SK-N-SH treated with all-trans-retinoic acid at 6 μM for 48 hours (cell line): ENCODE data around the gene TSHZ1.

Experiments used
- ARNTL ChIP-seq: fragments of 450-650 bp; formaldehyde crosslinking; IDR thresholded peaks from 2 replicates; pipeline ENCODE4 v1.5.0; 2020; ENCODE audit warnings: low read depth, mild to moderate bottlenecking, moderate library complexity, borderline replicate concordance
- CSDC2 ChIP-seq: fragments of 250-450 bp; sonication (Bioruptor Pico); IDR thresholded peaks from 2 replicates; pipeline ENCODE4 v1.5.0; 2020; ENCODE audit warnings: mild to moderate bottlenecking, moderate library complexity
- GLIS3 ChIP-seq: fragments of 250-450 bp; sonication (Bioruptor Pico); IDR thresholded peaks from 2 replicates; pipeline ENCODE4 v1.5.0; 2020; ENCODE audit warnings: mild to moderate bottlenecking, moderate library complexity
- OSR1 ChIP-seq: fragments of 250-450 bp; sonication (Bioruptor Pico); IDR thresholded peaks from 2 replicates; pipeline ENCODE4 v1.8.0; 2022; ENCODE audit warnings: moderate library complexity, mild to moderate bottlenecking, inconsistent platforms
- RARB ChIP-seq: fragments of 250-450 bp; sonication (Bioruptor Pico); IDR thresholded peaks from 2 replicates; pipeline ENCODE4 v1.8.0; 2021; ENCODE audit warnings: mild to moderate bottlenecking, moderate library complexity
- ZFP3 ChIP-seq: fragments of 250-450 bp; sonication (Bioruptor Pico); IDR thresholded peaks from 2 replicates; pipeline ENCODE4 v1.5.0; 2020; ENCODE audit warnings: mild to moderate bottlenecking, moderate library complexity
- ZFP30 ChIP-seq: fragments of 450-650 bp; formaldehyde crosslinking; IDR thresholded peaks from 2 replicates; pipeline ENCODE4 v1.5.0; 2022; ENCODE audit warnings: mild to moderate bottlenecking, moderate library complexity
- ZNF565 ChIP-seq: fragments of 450-650 bp; formaldehyde crosslinking; conservative IDR thresholded peaks from 2 replicates; pipeline ENCODE4 v1.5.0; 2020; ENCODE audit warnings: low read depth, mild to moderate bottlenecking, moderate library complexity
- ZNF70 ChIP-seq: fragments of 450-650 bp; formaldehyde crosslinking; IDR thresholded peaks from 2 replicates; pipeline ENCODE4 v1.5.0; 2020; ENCODE audit warnings: mild to moderate bottlenecking, moderate library complexity
- TF ChIP-seq, protein P1 (sequence below): fragments of 250-450 bp; sonication (Bioruptor Pico); IDR thresholded peaks from 2 replicates; pipeline ENCODE4 v1.5.1; 2021; ENCODE audit warnings: mild to moderate bottlenecking, moderate library complexity
- TF ChIP-seq, protein P2 (sequence below): fragments of 250-450 bp; sonication (Bioruptor Pico); IDR thresholded peaks from 2 replicates; pipeline ENCODE4 v1.8.0; 2020; ENCODE audit warnings: mild to moderate bottlenecking, moderate library complexity, borderline replicate concordance

DNA sequence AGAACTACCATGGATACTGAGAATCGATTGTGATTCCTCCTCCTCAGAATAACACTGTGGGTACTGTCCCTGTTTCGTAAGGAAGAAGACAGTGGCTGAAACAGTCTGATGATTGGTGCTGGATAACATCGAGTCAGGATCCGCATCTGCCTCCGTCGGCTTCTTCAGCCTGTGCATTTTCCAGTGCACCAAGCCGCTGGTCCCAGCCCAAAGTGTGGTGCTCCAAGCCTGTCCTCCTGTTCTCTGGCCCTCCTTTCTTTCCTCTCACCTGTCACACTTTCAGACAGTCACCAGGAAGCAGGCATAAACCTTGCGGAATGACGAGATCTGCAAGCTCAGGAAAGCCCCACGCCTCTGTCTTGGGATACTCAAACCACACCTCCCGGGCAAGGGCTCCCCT lies 32.2 kb upstream of the TSHZ1 start:
- TF ChIP-seq, protein P1, sequence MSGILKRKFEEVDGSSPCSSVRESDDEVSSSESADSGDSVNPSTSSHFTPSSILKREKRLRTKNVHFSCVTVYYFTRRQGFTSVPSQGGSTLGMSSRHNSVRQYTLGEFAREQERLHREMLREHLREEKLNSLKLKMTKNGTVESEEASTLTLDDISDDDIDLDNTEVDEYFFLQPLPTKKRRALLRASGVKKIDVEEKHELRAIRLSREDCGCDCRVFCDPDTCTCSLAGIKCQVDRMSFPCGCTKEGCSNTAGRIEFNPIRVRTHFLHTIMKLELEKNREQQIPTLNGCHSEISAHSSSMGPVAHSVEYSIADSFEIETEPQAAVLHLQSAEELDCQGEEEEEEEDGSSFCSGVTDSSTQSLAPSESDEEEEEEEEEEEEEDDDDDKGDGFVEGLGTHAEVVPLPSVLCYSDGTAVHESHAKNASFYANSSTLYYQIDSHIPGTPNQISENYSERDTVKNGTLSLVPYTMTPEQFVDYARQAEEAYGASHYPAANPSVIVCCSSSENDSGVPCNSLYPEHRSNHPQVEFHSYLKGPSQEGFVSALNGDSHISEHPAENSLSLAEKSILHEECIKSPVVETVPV (CRISPR knock-in tag), result no peak
- TF ChIP-seq, protein P2, sequence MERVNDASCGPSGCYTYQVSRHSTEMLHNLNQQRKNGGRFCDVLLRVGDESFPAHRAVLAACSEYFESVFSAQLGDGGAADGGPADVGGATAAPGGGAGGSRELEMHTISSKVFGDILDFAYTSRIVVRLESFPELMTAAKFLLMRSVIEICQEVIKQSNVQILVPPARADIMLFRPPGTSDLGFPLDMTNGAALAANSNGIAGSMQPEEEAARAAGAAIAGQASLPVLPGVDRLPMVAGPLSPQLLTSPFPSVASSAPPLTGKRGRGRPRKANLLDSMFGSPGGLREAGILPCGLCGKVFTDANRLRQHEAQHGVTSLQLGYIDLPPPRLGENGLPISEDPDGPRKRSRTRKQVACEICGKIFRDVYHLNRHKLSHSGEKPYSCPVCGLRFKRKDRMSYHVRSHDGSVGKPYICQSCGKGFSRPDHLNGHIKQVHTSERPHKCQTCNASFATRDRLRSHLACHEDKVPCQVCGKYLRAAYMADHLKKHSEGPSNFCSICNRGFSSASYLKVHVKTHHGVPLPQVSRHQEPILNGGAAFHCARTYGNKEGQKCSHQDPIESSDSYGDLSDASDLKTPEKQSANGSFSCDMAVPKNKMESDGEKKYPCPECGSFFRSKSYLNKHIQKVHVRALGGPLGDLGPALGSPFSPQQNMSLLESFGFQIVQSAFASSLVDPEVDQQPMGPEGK (CRISPR knock-in tag), result no peak
- no peak for TF ChIP-seq CSDC2
- no peak for TF ChIP-seq ZNF70 (CRISPR knock-in tag)
- TF ChIP-seq OSR1 (CRISPR knock-in tag), result no peak
- no peak for TF ChIP-seq ZFP3
- no peak for TF ChIP-seq ZFP30 (CRISPR knock-in tag)
- TF ChIP-seq GLIS3, result no peak
- TF ChIP-seq ZNF565 (CRISPR knock-in tag), result no peak
- no peak for TF ChIP-seq RARB
- TF ChIP-seq ARNTL (CRISPR knock-in tag), result no peak
